Chondrocyte (in vitro differentiated cells): ENCODE data around the gene SLC52A1. TPM values are rescaled to one million over a fixed set of nuclear protein-coding genes. Genes with fewer than 3 reads are reported as not detected.

Experiments
- DNase-seq: peaks from one replicate; pipeline ENCODE4 v3.0.0; 2021; ENCODE audit warnings: mixed read lengths, low spot score
- H3K27ac Mint-ChIP-seq: one replicate; pipeline ENCODE4 v1.8.0; 2021; ENCODE audit warnings: mild to moderate bottlenecking, moderate library complexity, mixed read lengths; ENCODE audit not compliant: unreplicated experiment
- H3K27me3 Mint-ChIP-seq: 2 replicates; pipeline ENCODE4 v1.8.0; 2021; ENCODE audit warnings: low read depth, mixed read lengths
- H3K36me3 Mint-ChIP-seq: 2 replicates; pipeline ENCODE4 v1.8.0; 2021; ENCODE audit warnings: low read depth, mixed read lengths
- H3K4me1 Mint-ChIP-seq: 2 replicates; pipeline ENCODE4 v1.8.0; 2021; ENCODE audit warnings: low read depth, mild to moderate bottlenecking, mixed read lengths
- H3K4me3 Mint-ChIP-seq: one replicate; pipeline ENCODE4 v1.8.0; 2021; ENCODE audit warnings: mild to moderate bottlenecking, moderate library complexity, mixed read lengths; ENCODE audit not compliant: unreplicated experiment
- H3K9me3 Mint-ChIP-seq: 2 replicates; pipeline ENCODE4 v1.8.0; 2021; ENCODE audit warnings: low read depth, mixed read lengths
- CTCF ChIP-seq: fragments of 200-600 bp; sonication (generic); IDR thresholded peaks from 2 replicates; pipeline ENCODE4 v1.5.0; 2021; ENCODE audit warnings: antibody characterized with exemption, mild to moderate bottlenecking, moderate library complexity
- total RNA-seq: library from RNA; stranded (reverse); gene quantifications from 3 replicates; pipeline ENCODE4 v1.2.1, GENCODE V29; 2021

The SLC52A1 gene
- total RNA-seq, 1 donor from 2014 or later: not detected

GRCh38 chr17:5069724-5070123 lies 34.5 kb upstream of the SLC52A1 start:
- Mint-ChIP-seq H3K4me1 (peaks cover 6% of the 10 kb centered on the region), H3K4me3 (no peak overlapping the region), H3K9me3 (no peaks in the 10 kb centered on the region), H3K36me3 (no peaks in the 10 kb centered on the region), H3K27ac (no peak overlapping the region), H3K27me3 (peaks cover 5% of the 10 kb centered on the region)
- TF ChIP-seq CTCF: no peak
- no peak for DNase-seq

GRCh38 chr17:5068236-5068635 lies 33.0 kb upstream of the SLC52A1 start:
- no peak for TF ChIP-seq CTCF
- H3K9me3 Mint-ChIP-seq: no peaks in the 10 kb centered on the region
- no peak overlapping the region for H3K27ac Mint-ChIP-seq
- no peak overlapping the region for H3K4me3 Mint-ChIP-seq
- DNase-seq: no peak
- H3K36me3 Mint-ChIP-seq: no peaks in the 10 kb centered on the region
- H3K4me1 Mint-ChIP-seq: peaks cover 6% of the 10 kb centered on the region
- H3K27me3 Mint-ChIP-seq: peaks cover 5% of the 10 kb centered on the region

- TF ChIP-seq CTCF: no peak
- Mint-ChIP-seq H3K27me3 (peaks cover 3% of the 10 kb centered on the region), H3K36me3 (no peaks in the 10 kb centered on the region), H3K27ac (no peak overlapping the region), H3K9me3 (no peaks in the 10 kb centered on the region), H3K4me3 (no peak overlapping the region), H3K4me1 (peaks cover 6% of the 10 kb centered on the region)
- DNase-seq: no peak
Measured at GRCh38 chr17:5065227-5065744, 30.1 kb upstream of the SLC52A1 start.

GRCh38 chr17:5055543-5055942 lies 20.3 kb upstream of the SLC52A1 start:
- Mint-ChIP-seq H3K9me3 (no peaks in the 10 kb centered on the region), H3K27me3 (peaks cover 7% of the 10 kb centered on the region), H3K4me1 (no peaks in the 10 kb centered on the region), H3K4me3 (no peak overlapping the region), H3K27ac (no peak overlapping the region), H3K36me3 (no peaks in the 10 kb centered on the region)
- DNase-seq: no peak
- TF ChIP-seq CTCF: no peak

- no peaks in the 10 kb centered on the region for H3K27me3 Mint-ChIP-seq
- no peaks in the 10 kb centered on the region for H3K36me3 Mint-ChIP-seq
- H3K4me1 Mint-ChIP-seq: no peaks in the 10 kb centered on the region
- H3K9me3 Mint-ChIP-seq: no peaks in the 10 kb centered on the region
- no peak for TF ChIP-seq CTCF
- no peak for DNase-seq
- H3K4me3 Mint-ChIP-seq: no peak overlapping the region
- no peak overlapping the region for H3K27ac Mint-ChIP-seq
Measured at GRCh38 chr17:5050278-5050677, 15.1 kb upstream of the SLC52A1 start.
